Measurements from ENCODE around the gene KRTAP17-1.
"Not testable (repeated sequence)": the region's sequence is repeated elsewhere in the genome, so short reads cannot be mapped to it uniquely, and the experiment has no call there.

Gene KRTAP17-1

GRCh38 chr17:41346421-41346820, 30.9 kb upstream of the KRTAP17-1 start:
- H3K4ac ChIP-seq (ENCODE audit: low read length); H3K4me2 ChIP-seq (ENCODE audit: insufficient read depth, low read length, poor library complexity, severe bottlenecking); H2BK12ac ChIP-seq (ENCODE audit: low read length); H3K9ac ChIP-seq (ENCODE audit: low read depth, low read length, poor library complexity); H3K18ac ChIP-seq (ENCODE audit: low read length); H4K91ac ChIP-seq (ENCODE audit: low read depth, low read length, poor library complexity); DNase-seq (ENCODE audit: low spot score); H3K14ac ChIP-seq (ENCODE audit: low read length); H3K79me1 ChIP-seq (ENCODE audit: low read depth, low read length); H4K8ac ChIP-seq (ENCODE audit: low read depth, low read length); H2BK120ac ChIP-seq (ENCODE audit: low read depth, low read length); H2BK5ac ChIP-seq (ENCODE audit: low read length); H3K4me1 ChIP-seq (ENCODE audit: control insufficient read depth in 2 of 2, insufficient read depth in 1 of 2, low read depth in 1 of 2, low read length in 2 of 2); H3K23ac ChIP-seq (ENCODE audit: low read depth, low read length, poor library complexity); H3K36me3 ChIP-seq (replicated peaks in 1 of 2; ENCODE audit: control insufficient read depth in 2 of 2, insufficient read depth in 2 of 2, low read length in 2 of 2); H3K27me3 ChIP-seq (ENCODE audit: control insufficient read depth in 3 of 3, insufficient read depth in 3 of 3, low read depth in 1 of 3, low read length in 3 of 3); H2BK15ac ChIP-seq (ENCODE audit: low read length); H3K4me3 ChIP-seq (ENCODE audit: low read length in 2 of 2); H2AK5ac ChIP-seq (ENCODE audit: low read depth, low read length); H2AFZ ChIP-seq (ENCODE audit: low read length); H3K9me3 ChIP-seq (replicated peaks in 1 of 2; ENCODE audit: control insufficient read depth in 2 of 2, insufficient read depth in 1 of 2, low read depth in 1 of 2, low read length in 2 of 2); H3K27ac ChIP-seq (replicated peaks; ENCODE audit: low read length): not testable (repeated sequence)
- no CpG with 5 or more reads among the region's 16 CpGs for WGBS, 2 donors (ENCODE audit: extremely low coverage in 2 of 2, insufficient read length in 2 of 2, insufficient replicate concordance in 1 of 2)

GRCh38 chr17:41345992-41346391, 30.5 kb upstream of the KRTAP17-1 start:
- Histone ChIP-seq H2BK15ac (ENCODE audit: low read length) (no peak overlapping the region), H3K23ac (ENCODE audit: low read depth, low read length, poor library complexity) (no peak overlapping the region), H4K8ac (ENCODE audit: low read depth, low read length) (no peak overlapping the region), H2BK120ac (ENCODE audit: low read depth, low read length) (no peak overlapping the region), H3K9me3 (replicated peaks in 1 of 2; ENCODE audit: control insufficient read depth in 2 of 2, insufficient read depth in 1 of 2, low read depth in 1 of 2, low read length in 2 of 2) (peaks cover 0 to 3% of the 10 kb centered on the region in 2 donors), H2BK5ac (ENCODE audit: low read length) (no peak overlapping the region), H2BK12ac (ENCODE audit: low read length) (no peak overlapping the region), H2AK5ac (ENCODE audit: low read depth, low read length) (no peak overlapping the region), H3K9ac (ENCODE audit: low read depth, low read length, poor library complexity) (no peak overlapping the region), H3K4ac (ENCODE audit: low read length) (no peak overlapping the region), H3K4me1 (ENCODE audit: control insufficient read depth in 2 of 2, insufficient read depth in 1 of 2, low read depth in 1 of 2, low read length in 2 of 2) (no peaks in the 10 kb centered on the region), H3K14ac (ENCODE audit: low read length) (no peak overlapping the region), H3K27ac (replicated peaks; ENCODE audit: low read length) (no peak overlapping the region), H3K18ac (ENCODE audit: low read length) (no peak overlapping the region), H3K27me3 (ENCODE audit: control insufficient read depth in 3 of 3, insufficient read depth in 3 of 3, low read depth in 1 of 3, low read length in 3 of 3) (no peaks in the 10 kb centered on the region), H3K79me1 (ENCODE audit: low read depth, low read length) (no peaks in the 10 kb centered on the region), H3K36me3 (replicated peaks in 1 of 2; ENCODE audit: control insufficient read depth in 2 of 2, insufficient read depth in 2 of 2, low read length in 2 of 2) (no peaks in the 10 kb centered on the region), H2AFZ (ENCODE audit: low read length) (no peak overlapping the region), H3K4me3 (ENCODE audit: low read length in 2 of 2) (no peak overlapping the region), H3K4me2 (ENCODE audit: insufficient read depth, low read length, poor library complexity, severe bottlenecking) (no peak overlapping the region), H4K91ac (ENCODE audit: low read depth, low read length, poor library complexity) (no peak overlapping the region)
- WGBS, 2 donors (ENCODE audit: extremely low coverage in 2 of 2, insufficient read length in 2 of 2, insufficient replicate concordance in 1 of 2): no CpG with 5 or more reads among the region's 3 CpGs
- DNase-seq (ENCODE audit: low spot score): no peak

- no peak overlapping the region for H2BK15ac ChIP-seq (ENCODE audit: low read length)
- no peak overlapping the region for H3K27ac ChIP-seq (replicated peaks; ENCODE audit: low read length)
- no peak overlapping the region for H2BK12ac ChIP-seq (ENCODE audit: low read length)
- no peak overlapping the region for H3K4me2 ChIP-seq (ENCODE audit: insufficient read depth, low read length, poor library complexity, severe bottlenecking)
- H3K4me3 ChIP-seq (ENCODE audit: low read length in 2 of 2): no peak overlapping the region
- H3K79me1 ChIP-seq (ENCODE audit: low read depth, low read length): no peaks in the 10 kb centered on the region
- H3K4me1 ChIP-seq (ENCODE audit: control insufficient read depth in 2 of 2, insufficient read depth in 1 of 2, low read depth in 1 of 2, low read length in 2 of 2): no peaks in the 10 kb centered on the region
- H3K23ac ChIP-seq (ENCODE audit: low read depth, low read length, poor library complexity): no peak overlapping the region
- H4K8ac ChIP-seq (ENCODE audit: low read depth, low read length): no peak overlapping the region
- no peak overlapping the region for H3K18ac ChIP-seq (ENCODE audit: low read length)
- no peak overlapping the region for H3K4ac ChIP-seq (ENCODE audit: low read length)
- no peak for DNase-seq (ENCODE audit: low spot score)
- H2BK5ac ChIP-seq (ENCODE audit: low read length): no peak overlapping the region
- H3K27me3 ChIP-seq (ENCODE audit: control insufficient read depth in 3 of 3, insufficient read depth in 3 of 3, low read depth in 1 of 3, low read length in 3 of 3): no peaks in the 10 kb centered on the region
- H2BK120ac ChIP-seq (ENCODE audit: low read depth, low read length): no peak overlapping the region
- H2AK5ac ChIP-seq (ENCODE audit: low read depth, low read length): no peak overlapping the region
- H3K9me3 ChIP-seq (replicated peaks in 1 of 2; ENCODE audit: control insufficient read depth in 2 of 2, insufficient read depth in 1 of 2, low read depth in 1 of 2, low read length in 2 of 2): peaks cover 0 to 3% of the 10 kb centered on the region in 2 donors
- H3K36me3 ChIP-seq (replicated peaks in 1 of 2; ENCODE audit: control insufficient read depth in 2 of 2, insufficient read depth in 2 of 2, low read length in 2 of 2): no peaks in the 10 kb centered on the region
- no peak overlapping the region for H3K14ac ChIP-seq (ENCODE audit: low read length)
- WGBS, 2 donors (ENCODE audit: extremely low coverage in 2 of 2, insufficient read length in 2 of 2, insufficient replicate concordance in 1 of 2): no CpG with 5 or more reads among the region's 3 CpGs
- H3K9ac ChIP-seq (ENCODE audit: low read depth, low read length, poor library complexity): no peak overlapping the region
- no peak overlapping the region for H4K91ac ChIP-seq (ENCODE audit: low read depth, low read length, poor library complexity)
- H2AFZ ChIP-seq (ENCODE audit: low read length): no peak overlapping the region
Measured at GRCh38 chr17:41343029-41343428, 27.5 kb upstream of the KRTAP17-1 start.

- H2BK15ac ChIP-seq (ENCODE audit: low read length): no peak overlapping the region
- no CpG with 5 or more reads among the region's 7 CpGs for WGBS, 2 donors (ENCODE audit: extremely low coverage in 2 of 2, insufficient read length in 2 of 2, insufficient replicate concordance in 1 of 2)
Measured at GRCh38 chr17:41340934-41341861, 25.7 kb upstream of the KRTAP17-1 start.

More at GRCh38 chr17:41340934-41341861, 25.7 kb upstream of the KRTAP17-1 start:
- Histone ChIP-seq H4K91ac (ENCODE audit: low read depth, low read length, poor library complexity) (no peak overlapping the region), H2AFZ (ENCODE audit: low read length) (no peak overlapping the region), H2BK12ac (ENCODE audit: low read length) (no peak overlapping the region), H3K27me3 (ENCODE audit: control insufficient read depth in 3 of 3, insufficient read depth in 3 of 3, low read depth in 1 of 3, low read length in 3 of 3) (no peaks in the 10 kb centered on the region), H3K9ac (ENCODE audit: low read depth, low read length, poor library complexity) (no peak overlapping the region), H3K4me3 (ENCODE audit: low read length in 2 of 2) (no peak overlapping the region), H3K36me3 (replicated peaks in 1 of 2; ENCODE audit: control insufficient read depth in 2 of 2, insufficient read depth in 2 of 2, low read length in 2 of 2) (no peaks in the 10 kb centered on the region), H3K18ac (ENCODE audit: low read length) (no peak overlapping the region), H3K79me1 (ENCODE audit: low read depth, low read length) (no peaks in the 10 kb centered on the region), H2BK120ac (ENCODE audit: low read depth, low read length) (no peak overlapping the region), H3K14ac (ENCODE audit: low read length) (no peak overlapping the region), H3K4me2 (ENCODE audit: insufficient read depth, low read length, poor library complexity, severe bottlenecking) (no peak overlapping the region), H4K8ac (ENCODE audit: low read depth, low read length) (no peak overlapping the region), H3K4me1 (ENCODE audit: control insufficient read depth in 2 of 2, insufficient read depth in 1 of 2, low read depth in 1 of 2, low read length in 2 of 2) (no peaks in the 10 kb centered on the region), H3K4ac (ENCODE audit: low read length) (no peak overlapping the region), H2AK5ac (ENCODE audit: low read depth, low read length) (no peak overlapping the region), H3K27ac (replicated peaks; ENCODE audit: low read length) (no peak overlapping the region), H3K9me3 (replicated peaks in 1 of 2; ENCODE audit: control insufficient read depth in 2 of 2, insufficient read depth in 1 of 2, low read depth in 1 of 2, low read length in 2 of 2) (peaks cover 0 to 3% of the 10 kb centered on the region in 2 donors), H2BK5ac (ENCODE audit: low read length) (no peak overlapping the region), H3K23ac (ENCODE audit: low read depth, low read length, poor library complexity) (no peak overlapping the region)
- no peak for DNase-seq (ENCODE audit: low spot score)
